HEK293 (cell line): ENCODE measurements around the gene TEAD3.

Experiments
- CTCF ChIP-seq: fragments of 450-650 bp; formaldehyde crosslinking; IDR thresholded peaks from 2 replicates; pipeline ENCODE4 v1.5.1; 2016; ENCODE audit warnings: missing biosample characterization, missing genetic modification characterization
- ZNF311 ChIP-seq: fragments of 450-650 bp; formaldehyde crosslinking; IDR thresholded peaks from 2 replicates; pipeline ENCODE4 v1.5.1; 2017; ENCODE audit warnings: missing biosample characterization, missing genetic modification characterization, borderline replicate concordance
- ZNF350 ChIP-seq: fragments of 450-650 bp; formaldehyde crosslinking; IDR thresholded peaks from 2 replicates; pipeline ENCODE4 v1.5.0; 2017; ENCODE audit warnings: missing biosample characterization, mild to moderate bottlenecking, missing genetic modification characterization

GRCh38 chr6:35441205-35441604 lies 55.7 kb downstream of the TEAD3 start:
- TF ChIP-seq ZNF350 (tag by site-specific recombination) (no peak), CTCF (tag by site-specific recombination) (no peak), ZNF311 (tag by site-specific recombination) (no peak)
